ENCODE data around the gene KNSTRN. TPM values are rescaled to one million over a fixed set of nuclear protein-coding genes. Genes with fewer than 3 reads are reported as not detected.

The KNSTRN gene
- total and polyA plus RNA-seq, 2 of the 13 experiments (the other 11 are each of a cell fraction or from before 2014, with no cell fraction given): 20.3 to 62.3 TPM

DNA sequence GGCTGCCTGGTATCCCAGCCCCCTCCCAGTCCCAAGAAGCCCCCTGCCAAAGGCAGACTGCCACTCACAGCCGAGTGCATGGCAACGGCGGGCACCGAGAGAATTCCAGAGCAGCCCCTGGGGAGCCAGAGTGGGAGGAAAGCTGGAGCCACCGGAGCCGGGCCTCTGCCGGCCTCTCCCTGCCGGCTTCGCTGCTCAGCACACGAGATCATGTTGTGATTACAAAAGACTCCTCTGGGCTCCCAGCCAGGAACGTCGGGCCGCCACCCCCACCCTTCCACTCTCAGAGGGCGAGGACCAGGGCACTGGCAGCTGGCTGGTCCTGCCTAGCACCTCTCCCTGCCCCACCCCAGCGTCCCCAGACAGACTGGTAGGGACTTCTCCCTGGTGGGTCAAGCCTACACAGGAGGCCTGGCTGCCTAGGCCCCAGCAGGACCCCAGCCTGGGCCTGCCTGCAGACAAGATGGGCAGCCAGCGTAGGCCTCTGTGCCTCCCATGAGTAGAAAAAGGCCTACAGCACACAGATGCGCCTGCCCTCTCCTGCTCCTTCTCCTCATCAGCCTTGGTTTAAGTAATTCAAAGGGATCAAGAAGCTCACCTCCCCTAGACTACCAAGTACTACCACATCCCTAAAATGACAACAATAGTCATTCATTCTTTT is 41.7 kb upstream of the KNSTRN start, which contains the start of gene CCDC9B (continued):
- TF ChIP-seq, protein P1, sequence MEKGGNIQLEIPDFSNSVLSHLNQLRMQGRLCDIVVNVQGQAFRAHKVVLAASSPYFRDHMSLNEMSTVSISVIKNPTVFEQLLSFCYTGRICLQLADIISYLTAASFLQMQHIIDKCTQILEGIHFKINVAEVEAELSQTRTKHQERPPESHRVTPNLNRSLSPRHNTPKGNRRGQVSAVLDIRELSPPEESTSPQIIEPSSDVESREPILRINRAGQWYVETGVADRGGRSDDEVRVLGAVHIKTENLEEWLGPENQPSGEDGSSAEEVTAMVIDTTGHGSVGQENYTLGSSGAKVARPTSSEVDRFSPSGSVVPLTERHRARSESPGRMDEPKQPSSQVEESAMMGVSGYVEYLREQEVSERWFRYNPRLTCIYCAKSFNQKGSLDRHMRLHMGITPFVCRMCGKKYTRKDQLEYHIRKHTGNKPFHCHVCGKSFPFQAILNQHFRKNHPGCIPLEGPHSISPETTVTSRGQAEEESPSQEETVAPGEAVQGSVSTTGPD (CRISPR knock-in tag; IDR thresholded peaks at IDR 0.05): no peak
- TF ChIP-seq, protein P2, sequence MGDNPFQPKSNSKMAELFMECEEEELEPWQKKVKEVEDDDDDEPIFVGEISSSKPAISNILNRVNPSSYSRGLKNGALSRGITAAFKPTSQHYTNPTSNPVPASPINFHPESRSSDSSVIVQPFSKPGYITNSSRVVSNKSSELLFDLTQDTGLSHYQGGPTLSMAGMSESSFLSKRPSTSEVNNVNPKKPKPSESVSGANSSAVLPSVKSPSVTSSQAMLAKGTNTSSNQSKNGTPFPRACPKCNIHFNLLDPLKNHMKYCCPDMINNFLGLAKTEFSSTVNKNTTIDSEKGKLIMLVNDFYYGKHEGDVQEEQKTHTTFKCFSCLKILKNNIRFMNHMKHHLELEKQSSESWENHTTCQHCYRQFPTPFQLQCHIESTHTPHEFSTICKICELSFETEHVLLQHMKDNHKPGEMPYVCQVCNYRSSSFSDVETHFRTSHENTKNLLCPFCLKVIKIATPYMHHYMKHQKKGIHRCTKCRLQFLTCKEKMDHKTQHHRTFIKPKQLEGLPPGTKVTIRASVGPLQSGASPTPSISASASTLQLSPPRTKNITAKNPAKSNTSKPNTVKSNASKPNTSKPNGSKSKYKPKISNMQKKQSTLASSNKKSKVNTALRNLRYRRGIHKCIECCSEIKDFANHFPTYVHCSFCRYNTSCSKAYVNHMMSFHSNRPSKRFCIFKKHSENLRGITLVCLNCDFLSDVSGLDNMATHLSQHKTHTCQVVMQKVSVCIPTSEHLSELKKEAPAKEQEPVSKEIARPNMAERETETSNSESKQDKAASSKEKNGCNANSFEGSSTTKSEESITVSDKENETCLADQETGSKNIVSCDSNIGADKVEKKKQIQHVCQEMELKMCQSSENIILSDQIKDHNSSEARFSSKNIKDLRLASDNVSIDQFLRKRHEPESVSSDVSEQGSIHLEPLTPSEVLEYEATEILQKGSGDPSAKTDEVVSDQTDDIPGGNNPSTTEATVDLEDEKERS (CRISPR knock-in tag; IDR thresholded peaks at IDR 0.05): no peak
- TF ChIP-seq ZBTB7B (CRISPR knock-in tag; IDR thresholded peaks at IDR 0.05): 0 out of 2 replicates have a peak, but pooled peaks have one; percentile 40
- peak; percentile 77; the same call in 1 of the 2 replicates for TF ChIP-seq ZNF891 (CRISPR knock-in tag; IDR thresholded peaks at IDR 0.05)
- TF ChIP-seq PLRG1 (conservative IDR thresholded peaks at IDR 0.05): no peak
- no peak for TF ChIP-seq ZNF709 (CRISPR knock-in tag; IDR thresholded peaks at IDR 0.05)
- TF ChIP-seq NR2F1 (CRISPR knock-in tag; IDR thresholded peaks at IDR 0.05): no peak
- no peak for TF ChIP-seq TBX3 (IDR thresholded peaks at IDR 0.05; ENCODE audit: borderline replicate concordance)
- TF ChIP-seq HNRNPL (IDR thresholded peaks at IDR 0.05; ENCODE audit: low read depth, low read length): peak; percentile 79
- no peak for TF ChIP-seq FOXO1 (CRISPR knock-in tag; IDR thresholded peaks at IDR 0.05)
- TF ChIP-seq DR1 (CRISPR knock-in tag; IDR thresholded peaks at IDR 0.05): no peak
- no peak for TF ChIP-seq ZNF761 (CRISPR knock-in tag; conservative IDR thresholded peaks at IDR 0.05)
- TF ChIP-seq ZNF775 (CRISPR knock-in tag; IDR thresholded peaks at IDR 0.05; ENCODE audit: borderline replicate concordance): no peak
- peak; percentile 39; the same call in 1 of the 2 replicates for TF ChIP-seq ZFP90 (CRISPR knock-in tag; IDR thresholded peaks at IDR 0.05; ENCODE audit: borderline replicate concordance)
- no peak for TF ChIP-seq ZNF205 (CRISPR knock-in tag; IDR thresholded peaks at IDR 0.05)
- peak; percentile 40; the same call in 1 of the 2 replicates for TF ChIP-seq ZBTB7A (CRISPR knock-in tag; IDR thresholded peaks at IDR 0.05)
- TF ChIP-seq ZNF776 (CRISPR knock-in tag; IDR thresholded peaks at IDR 0.05): no peak
- TF ChIP-seq, protein P3, sequence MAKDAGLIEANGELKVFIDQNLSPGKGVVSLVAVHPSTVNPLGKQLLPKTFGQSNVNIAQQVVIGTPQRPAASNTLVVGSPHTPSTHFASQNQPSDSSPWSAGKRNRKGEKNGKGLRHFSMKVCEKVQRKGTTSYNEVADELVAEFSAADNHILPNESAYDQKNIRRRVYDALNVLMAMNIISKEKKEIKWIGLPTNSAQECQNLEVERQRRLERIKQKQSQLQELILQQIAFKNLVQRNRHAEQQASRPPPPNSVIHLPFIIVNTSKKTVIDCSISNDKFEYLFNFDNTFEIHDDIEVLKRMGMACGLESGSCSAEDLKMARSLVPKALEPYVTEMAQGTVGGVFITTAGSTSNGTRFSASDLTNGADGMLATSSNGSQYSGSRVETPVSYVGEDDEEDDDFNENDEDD (CRISPR knock-in tag; IDR thresholded peaks at IDR 0.05; ENCODE audit: borderline replicate concordance): no peak; the same call in 1 of the 2 replicates
- TF ChIP-seq, protein P4, sequence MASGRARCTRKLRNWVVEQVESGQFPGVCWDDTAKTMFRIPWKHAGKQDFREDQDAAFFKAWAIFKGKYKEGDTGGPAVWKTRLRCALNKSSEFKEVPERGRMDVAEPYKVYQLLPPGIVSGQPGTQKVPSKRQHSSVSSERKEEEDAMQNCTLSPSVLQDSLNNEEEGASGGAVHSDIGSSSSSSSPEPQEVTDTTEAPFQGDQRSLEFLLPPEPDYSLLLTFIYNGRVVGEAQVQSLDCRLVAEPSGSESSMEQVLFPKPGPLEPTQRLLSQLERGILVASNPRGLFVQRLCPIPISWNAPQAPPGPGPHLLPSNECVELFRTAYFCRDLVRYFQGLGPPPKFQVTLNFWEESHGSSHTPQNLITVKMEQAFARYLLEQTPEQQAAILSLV (CRISPR knock-in tag; IDR thresholded peaks at IDR 0.05; ENCODE audit: borderline replicate concordance): no peak
- no peak for TF ChIP-seq MEIS2 (CRISPR knock-in tag; IDR thresholded peaks at IDR 0.05)
- TF ChIP-seq ZNF34 (CRISPR knock-in tag; IDR thresholded peaks at IDR 0.05; ENCODE audit: borderline replicate concordance): no peak
- TF ChIP-seq YEATS4 (CRISPR knock-in tag; IDR thresholded peaks at IDR 0.05; ENCODE audit: borderline replicate concordance): no peak
- TF ChIP-seq GFI1 (CRISPR knock-in tag; IDR thresholded peaks at IDR 0.05; ENCODE audit: borderline replicate concordance): no peak
- TF ChIP-seq ZNF30 (CRISPR knock-in tag; IDR thresholded peaks at IDR 0.05): no peak
- TF ChIP-seq ZNF607 (CRISPR knock-in tag; IDR thresholded peaks at IDR 0.05; ENCODE audit: borderline replicate concordance): no peak
